ENCODE measurements around the gene TOP1. TPM values are rescaled to one million over a fixed set of nuclear protein-coding genes. Genes with fewer than 3 reads are reported as not detected.
A peak's percentile ranks its signal among the peaks of the same experiment; 100 is the strongest.

The TOP1 gene
- total RNA-seq, 1 donor from 2014 or later = 102 TPM

DNA sequence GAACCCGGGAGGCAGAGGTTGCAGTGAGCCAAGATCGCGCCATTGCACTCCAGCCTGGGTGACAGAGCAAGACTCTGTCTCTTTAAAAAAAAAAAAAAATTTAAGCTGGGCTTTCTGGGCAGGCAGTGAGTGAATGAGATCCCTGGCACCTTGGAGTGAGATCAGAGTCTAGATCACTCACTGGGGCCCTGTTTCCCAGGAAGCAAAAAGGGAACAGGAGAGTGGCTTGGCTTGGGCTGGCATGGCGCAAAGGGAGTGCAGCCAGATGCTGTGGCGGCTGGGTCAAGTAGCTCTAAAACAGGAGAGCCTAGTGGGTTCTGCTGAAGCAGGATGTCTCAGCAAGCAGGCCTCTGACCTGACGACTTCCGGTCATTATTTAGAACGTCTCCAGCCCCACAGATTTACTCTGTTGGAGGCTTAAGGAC, 119.2 kb downstream of the TOP1 start:
- Mint-ChIP-seq H3K9me3 (no peaks in the 10 kb centered on the region), H3K4me3 (no peak overlapping the region), H3K27ac (ENCODE audit: unreplicated experiment) (peak overlapping the region; percentile 22), H3K27me3 (ENCODE audit: low read depth) (no peaks in the 10 kb centered on the region), H3K4me1 (peaks cover 57% of the 10 kb centered on the region), H3K36me3 (ENCODE audit: low read depth) (peaks cover 17% of the 10 kb centered on the region)
- DNase-seq (ENCODE audit: low read depth, low spot score) = no peak
- TF ChIP-seq, protein P1, sequence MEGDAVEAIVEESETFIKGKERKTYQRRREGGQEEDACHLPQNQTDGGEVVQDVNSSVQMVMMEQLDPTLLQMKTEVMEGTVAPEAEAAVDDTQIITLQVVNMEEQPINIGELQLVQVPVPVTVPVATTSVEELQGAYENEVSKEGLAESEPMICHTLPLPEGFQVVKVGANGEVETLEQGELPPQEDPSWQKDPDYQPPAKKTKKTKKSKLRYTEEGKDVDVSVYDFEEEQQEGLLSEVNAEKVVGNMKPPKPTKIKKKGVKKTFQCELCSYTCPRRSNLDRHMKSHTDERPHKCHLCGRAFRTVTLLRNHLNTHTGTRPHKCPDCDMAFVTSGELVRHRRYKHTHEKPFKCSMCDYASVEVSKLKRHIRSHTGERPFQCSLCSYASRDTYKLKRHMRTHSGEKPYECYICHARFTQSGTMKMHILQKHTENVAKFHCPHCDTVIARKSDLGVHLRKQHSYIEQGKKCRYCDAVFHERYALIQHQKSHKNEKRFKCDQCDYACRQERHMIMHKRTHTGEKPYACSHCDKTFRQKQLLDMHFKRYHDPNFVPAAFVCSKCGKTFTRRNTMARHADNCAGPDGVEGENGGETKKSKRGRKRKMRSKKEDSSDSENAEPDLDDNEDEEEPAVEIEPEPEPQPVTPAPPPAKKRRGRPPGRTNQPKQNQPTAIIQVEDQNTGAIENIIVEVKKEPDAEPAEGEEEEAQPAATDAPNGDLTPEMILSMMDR (conservative IDR thresholded peaks at IDR 0.05) = no peak

DNA sequence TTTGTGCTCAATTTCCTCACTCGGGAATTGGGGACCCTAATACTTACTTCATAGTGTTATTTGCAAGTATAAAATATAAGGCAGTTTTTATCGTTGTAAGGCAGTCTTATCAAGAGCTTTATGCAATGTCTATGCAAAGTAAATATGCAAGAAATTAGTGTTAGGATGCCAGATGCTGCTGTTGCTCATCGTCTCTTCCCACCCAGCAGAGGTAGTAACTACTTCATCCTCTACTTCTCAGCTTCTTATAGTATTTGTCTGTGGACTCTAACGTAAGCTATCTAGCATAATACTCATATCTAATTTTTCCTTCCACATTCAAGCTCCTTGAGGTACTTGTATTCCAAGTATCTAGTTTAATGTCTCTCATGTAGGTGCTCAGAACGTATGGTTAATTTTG, 120.3 kb downstream of the TOP1 start:
- Mint-ChIP-seq H3K4me1 (peaks cover 49% of the 10 kb centered on the region), H3K9me3 (no peaks in the 10 kb centered on the region), H3K27me3 (ENCODE audit: low read depth) (no peaks in the 10 kb centered on the region), H3K27ac (ENCODE audit: unreplicated experiment) (no peak overlapping the region), H3K4me3 (no peak overlapping the region), H3K36me3 (ENCODE audit: low read depth) (peaks cover 17% of the 10 kb centered on the region)
- TF ChIP-seq, protein P1 (conservative IDR thresholded peaks at IDR 0.05) = no peak
- no peak for DNase-seq (ENCODE audit: low read depth, low spot score)

DNA sequence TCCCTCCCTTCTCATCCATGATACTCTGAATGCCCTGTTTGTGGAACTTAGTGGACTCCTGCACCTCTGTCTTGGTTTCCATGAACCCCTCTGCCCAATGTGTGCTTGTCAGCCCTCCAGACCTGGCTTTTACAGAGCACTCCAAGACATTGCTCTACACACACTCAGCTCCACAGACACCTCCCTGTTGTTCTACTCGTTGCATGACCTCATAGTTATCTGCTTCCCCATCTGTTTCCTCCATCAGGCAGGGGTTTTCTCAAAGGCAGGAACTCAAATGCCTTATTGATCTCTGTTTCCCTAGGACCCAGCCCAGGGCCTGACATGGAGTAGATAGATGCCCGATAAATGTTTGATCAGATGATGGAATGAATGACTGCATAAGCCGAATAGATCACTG, 122.0 kb downstream of the TOP1 start:
- no peak for DNase-seq (ENCODE audit: low read depth, low spot score)
- Mint-ChIP-seq H3K27me3 (ENCODE audit: low read depth) (no peaks in the 10 kb centered on the region), H3K4me3 (no peak overlapping the region), H3K36me3 (ENCODE audit: low read depth) (peaks cover 12% of the 10 kb centered on the region), H3K27ac (ENCODE audit: unreplicated experiment) (no peak overlapping the region), H3K9me3 (no peaks in the 10 kb centered on the region), H3K4me1 (peaks cover 48% of the 10 kb centered on the region)
- TF ChIP-seq, protein P1 (conservative IDR thresholded peaks at IDR 0.05) = no peak

DNA sequence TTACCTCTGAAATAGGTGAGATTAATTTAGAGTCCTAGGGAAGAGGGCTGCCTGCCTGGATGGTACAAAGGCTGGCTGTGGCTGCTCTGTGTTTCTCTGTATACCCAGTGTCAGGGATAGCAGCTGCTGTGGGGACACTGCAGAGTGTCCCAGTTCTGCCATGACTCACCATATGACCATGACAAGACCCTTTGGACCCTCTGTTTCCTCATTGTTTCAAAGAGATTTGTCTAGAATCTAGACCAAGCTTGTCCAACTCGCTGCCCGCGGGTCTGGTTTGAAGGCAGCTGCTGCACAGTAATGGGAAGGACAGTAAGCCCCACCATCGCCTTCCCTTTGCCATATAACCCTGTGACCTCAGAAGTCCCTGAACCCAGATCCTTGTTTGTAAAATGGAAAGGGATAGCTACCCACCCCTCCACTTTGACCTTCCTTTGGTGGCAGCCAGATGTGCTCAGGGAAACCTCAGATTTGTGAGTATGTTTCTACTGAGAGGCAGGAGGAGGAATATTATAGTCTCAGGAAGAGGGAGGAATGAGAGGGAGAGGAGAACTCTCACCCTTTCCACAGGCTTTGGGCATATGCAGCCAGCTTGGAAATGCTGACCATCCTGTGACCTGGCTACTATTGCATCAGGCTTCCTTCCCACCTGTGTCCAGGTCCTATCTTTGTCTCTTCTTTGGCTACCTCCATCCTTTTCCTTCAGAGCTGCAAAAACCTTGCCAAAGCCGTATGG, 122.7 kb downstream of the TOP1 start:
- H3K27ac Mint-ChIP-seq (ENCODE audit: unreplicated experiment) = no peak overlapping the region
- no peak for DNase-seq (ENCODE audit: low read depth, low spot score)
- H3K36me3 Mint-ChIP-seq (ENCODE audit: low read depth) = peaks cover 12% of the 10 kb centered on the region
- H3K9me3 Mint-ChIP-seq = no peaks in the 10 kb centered on the region
- peaks cover 49% of the 10 kb centered on the region for H3K4me1 Mint-ChIP-seq
- H3K4me3 Mint-ChIP-seq = no peak overlapping the region
- no peaks in the 10 kb centered on the region for H3K27me3 Mint-ChIP-seq (ENCODE audit: low read depth)
- TF ChIP-seq, protein P1 (conservative IDR thresholded peaks at IDR 0.05) = no peak

DNA sequence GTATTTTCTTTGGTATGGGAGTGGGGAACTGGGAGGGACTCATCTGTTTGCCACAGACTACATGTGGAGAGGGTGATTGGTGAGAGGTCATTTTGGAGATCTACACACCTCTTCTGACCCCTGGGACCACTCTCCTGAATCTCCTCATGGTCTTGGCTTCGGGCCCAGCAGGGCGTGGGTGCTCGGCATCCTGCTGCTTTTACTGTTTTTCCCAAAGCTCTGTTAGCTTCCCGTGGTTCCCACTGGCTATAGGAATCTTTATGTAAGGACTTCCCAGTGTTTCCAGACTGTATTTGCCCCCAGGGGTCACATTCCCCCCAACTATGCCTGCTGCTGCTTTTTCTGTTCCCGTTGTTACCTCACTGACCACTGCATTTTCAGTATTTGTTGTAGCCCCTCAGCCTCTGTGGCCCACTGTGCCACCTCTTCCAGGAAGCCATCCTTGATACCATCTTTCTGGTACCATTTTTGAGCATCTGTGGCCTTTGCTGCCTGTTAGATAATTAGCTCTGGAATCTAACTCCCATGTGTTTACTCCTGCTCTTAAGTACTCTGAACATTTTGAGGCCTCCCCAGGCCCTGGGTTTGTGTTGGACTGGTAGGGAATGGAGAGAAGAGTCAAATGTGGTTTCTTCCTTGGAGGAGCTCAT, 123.6 kb downstream of the TOP1 start:
- Mint-ChIP-seq H3K36me3 (ENCODE audit: low read depth) (peaks cover 7% of the 10 kb centered on the region), H3K27me3 (ENCODE audit: low read depth) (no peaks in the 10 kb centered on the region), H3K27ac (ENCODE audit: unreplicated experiment) (peak overlapping the region; percentile 70), H3K9me3 (no peaks in the 10 kb centered on the region), H3K4me3 (no peak overlapping the region), H3K4me1 (peaks cover 46% of the 10 kb centered on the region)
- TF ChIP-seq, protein P1 (conservative IDR thresholded peaks at IDR 0.05) = no peak
- DNase-seq (ENCODE audit: low read depth, low spot score) = no peak

All from neural crest cell (in vitro differentiated cells).